Stimulated activated CD4-positive, alpha-beta T cell treated with anti-CD3 and anti-CD28 coated beads, TNF-alpha, amount 100 ng/mL, for 48 hours (primary cell): ENCODE measurements around the gene PKD2L2.
A peak's percentile ranks its signal among the peaks of the same experiment; 100 is the strongest.
"Not testable (repeated sequence)": the region's sequence is repeated elsewhere in the genome, so short reads cannot be mapped to it uniquely, and the experiment has no call there.

Experiments used
- DNase-seq, 3 donors: peaks; one replicate each; pipeline ENCODE4 v3.0.0-alpha.2; 2020; ENCODE audit warnings: low read depth in 3 of 3

The PKD2L2 gene

DNA sequence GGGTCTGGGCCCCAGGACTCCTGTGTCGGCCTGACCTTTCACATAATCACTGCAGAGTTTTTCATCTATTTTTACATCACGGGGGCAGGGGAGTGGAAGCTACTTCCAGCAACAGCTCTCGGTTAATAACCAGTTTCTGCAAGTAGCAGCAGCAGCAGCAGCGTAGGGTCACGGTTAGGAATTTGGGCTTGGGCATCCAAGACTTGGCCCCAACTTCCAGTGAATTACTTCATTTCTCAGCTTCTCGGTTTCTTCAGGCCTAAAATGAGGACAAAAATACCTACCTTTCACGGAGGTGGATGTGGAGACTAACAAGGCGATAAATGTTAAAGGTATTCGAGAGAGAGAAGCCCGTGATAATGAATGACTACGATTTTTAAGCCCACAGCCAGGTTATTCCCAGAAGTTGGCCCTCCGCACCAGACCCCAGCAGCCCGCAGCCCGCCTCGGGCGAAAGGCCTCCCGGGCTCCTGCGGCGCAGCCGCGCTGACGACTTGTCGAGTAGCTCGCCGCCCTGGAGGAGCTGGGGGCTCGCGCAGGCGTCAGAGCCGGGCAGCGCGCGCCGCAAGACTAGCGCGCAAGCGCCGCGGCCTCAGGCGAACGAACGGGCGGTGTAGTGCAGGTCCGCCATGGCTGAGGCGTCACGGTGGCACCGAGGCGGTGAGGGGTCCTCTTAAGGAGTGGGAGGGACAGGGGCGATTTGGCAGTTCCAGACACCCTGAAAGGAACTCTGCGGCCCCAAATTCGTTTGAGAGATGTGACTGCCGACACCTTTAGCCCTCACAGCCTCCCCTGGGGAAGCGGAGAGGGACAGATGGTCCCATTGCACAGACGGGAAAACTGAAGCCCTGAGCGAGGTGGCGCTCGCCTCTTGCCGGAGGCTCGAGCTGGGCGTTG, at the start of gene PKD2L2:
TSS of gene PKD2L2 (plus strand) at position 595 of the 897 bp plus-strand sequence. CDS start at position 630, 35 bp downstream.
- peak; percentile 62 to 81 (median 65) for DNase-seq

DNA sequence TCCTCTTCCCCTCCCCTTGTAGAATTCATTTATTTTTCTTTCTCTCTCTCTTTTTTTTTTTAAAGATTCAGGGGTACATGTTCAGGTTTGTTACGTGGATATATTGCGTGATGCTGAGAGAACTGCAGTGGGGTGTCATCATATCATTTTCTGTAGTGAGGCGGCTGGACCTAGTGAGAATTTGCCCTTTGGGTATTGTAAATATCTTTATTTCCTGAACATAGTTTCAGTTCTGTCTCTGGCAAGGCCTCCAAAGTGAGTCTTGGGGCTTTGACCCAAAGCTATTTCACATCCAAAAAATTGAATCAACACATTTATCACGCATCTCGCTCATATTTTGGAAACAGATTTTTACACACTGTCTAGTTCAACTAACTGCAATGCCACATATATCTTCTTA, 47.0 kb upstream of the PKD2L2 start:
- DNase-seq: no peak

DNA sequence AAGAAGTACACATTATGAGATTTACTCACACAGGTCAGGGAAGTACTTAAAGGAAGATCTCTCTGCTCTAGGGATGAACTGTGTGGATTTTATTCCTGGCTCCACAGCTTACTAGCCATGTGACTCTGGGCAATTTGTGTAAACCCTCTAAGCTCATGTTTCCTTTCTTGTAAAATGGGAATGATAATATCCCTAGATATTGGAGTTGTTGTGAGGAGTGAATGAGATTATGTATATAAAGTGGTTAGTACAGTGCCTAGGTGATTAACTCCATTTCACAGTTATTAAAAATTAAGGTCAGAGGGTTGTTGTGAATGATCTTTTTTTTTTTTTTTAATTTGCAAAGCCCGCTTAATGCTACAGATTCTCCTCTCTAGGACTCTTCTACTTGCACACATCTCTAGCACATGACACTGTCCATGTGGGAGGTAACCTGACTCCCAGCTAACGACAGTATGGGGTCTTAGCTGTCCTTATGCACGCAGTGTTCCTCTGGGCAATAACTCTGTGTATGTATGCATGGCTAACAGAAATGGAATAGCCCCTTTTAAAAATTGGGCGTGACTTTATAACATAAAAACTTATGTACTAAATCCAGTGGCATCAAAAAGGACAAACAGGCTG, 45.5 kb upstream of the PKD2L2 start:
- DNase-seq: no peak

DNA sequence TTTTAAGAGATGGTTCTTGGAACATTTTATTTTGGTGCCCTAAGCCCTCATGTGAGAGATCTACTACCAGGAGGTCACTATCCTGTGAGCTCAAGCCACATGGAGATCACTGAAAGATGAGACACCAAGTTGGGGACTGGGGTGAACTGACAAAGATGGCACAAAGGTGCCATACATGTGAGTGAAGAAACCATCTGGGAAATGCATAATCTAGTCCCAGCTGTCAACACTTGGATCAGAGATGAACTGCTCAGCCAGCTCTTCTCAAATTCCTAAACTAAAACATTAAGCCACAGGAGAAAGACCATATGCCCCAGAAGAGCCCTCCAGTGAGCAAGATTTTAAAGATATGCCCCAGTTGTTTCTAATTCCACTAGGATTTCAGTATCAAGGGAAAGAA, 43.8 kb upstream of the PKD2L2 start:
- no peak for DNase-seq

DNA sequence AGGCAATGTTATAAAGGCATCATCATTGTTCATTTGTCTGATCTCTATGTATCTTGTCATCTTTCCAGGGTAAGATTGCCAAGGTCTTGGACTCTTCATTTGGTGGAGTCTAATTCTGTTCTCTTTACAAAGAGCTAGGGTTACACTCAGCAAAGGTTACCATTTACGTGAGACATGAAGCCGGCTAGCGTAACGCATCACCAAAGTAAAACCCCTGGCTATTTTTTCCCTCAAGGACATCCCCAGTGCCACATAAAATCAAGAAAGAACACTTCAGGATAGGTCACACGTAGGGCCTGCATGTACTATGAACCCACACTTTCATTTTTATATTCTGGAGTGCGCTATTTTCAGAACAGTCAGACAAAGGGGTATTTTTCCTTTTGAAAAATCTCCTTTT, 41.6 kb upstream of the PKD2L2 start:
- no peak for DNase-seq

DNA sequence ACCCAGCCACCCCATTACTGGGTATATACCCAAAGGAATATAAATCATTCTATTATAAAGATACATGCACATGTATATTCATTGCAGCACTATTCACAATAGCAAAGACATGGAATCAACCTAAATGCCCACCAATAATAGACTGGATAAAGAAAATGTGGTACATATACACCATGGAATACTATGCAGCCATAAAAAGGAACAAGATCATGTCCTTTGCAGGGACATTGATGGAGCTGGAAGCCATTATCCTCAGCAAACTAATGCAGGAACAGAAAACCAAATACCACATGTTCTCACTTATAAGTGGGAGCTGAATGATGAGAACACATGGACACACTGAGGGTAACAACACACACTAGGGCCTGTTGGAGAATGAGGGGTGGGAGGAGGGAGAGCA, 36.1 kb upstream of the PKD2L2 start:
- not testable (repeated sequence) for DNase-seq

DNA sequence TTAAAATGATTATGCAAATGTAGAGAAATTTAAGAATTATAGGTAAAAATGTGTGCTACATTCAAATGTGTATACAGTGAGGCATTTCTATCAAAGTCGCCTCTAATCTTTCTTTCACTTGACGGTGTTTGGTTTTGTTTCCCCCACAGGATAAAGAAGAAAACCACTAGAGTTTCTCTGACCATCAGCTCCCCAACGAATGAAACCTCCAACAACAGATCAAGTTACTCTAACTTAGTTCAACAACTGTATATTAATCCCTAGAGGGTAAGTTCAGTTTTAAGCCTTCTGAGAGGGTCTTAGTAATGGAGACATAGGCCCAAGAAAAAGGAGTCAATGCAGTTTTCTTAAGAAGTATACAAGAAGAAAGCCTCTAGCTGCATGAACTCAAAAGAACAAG, 33.1 kb upstream of the PKD2L2 start:
- no peak for DNase-seq

DNA sequence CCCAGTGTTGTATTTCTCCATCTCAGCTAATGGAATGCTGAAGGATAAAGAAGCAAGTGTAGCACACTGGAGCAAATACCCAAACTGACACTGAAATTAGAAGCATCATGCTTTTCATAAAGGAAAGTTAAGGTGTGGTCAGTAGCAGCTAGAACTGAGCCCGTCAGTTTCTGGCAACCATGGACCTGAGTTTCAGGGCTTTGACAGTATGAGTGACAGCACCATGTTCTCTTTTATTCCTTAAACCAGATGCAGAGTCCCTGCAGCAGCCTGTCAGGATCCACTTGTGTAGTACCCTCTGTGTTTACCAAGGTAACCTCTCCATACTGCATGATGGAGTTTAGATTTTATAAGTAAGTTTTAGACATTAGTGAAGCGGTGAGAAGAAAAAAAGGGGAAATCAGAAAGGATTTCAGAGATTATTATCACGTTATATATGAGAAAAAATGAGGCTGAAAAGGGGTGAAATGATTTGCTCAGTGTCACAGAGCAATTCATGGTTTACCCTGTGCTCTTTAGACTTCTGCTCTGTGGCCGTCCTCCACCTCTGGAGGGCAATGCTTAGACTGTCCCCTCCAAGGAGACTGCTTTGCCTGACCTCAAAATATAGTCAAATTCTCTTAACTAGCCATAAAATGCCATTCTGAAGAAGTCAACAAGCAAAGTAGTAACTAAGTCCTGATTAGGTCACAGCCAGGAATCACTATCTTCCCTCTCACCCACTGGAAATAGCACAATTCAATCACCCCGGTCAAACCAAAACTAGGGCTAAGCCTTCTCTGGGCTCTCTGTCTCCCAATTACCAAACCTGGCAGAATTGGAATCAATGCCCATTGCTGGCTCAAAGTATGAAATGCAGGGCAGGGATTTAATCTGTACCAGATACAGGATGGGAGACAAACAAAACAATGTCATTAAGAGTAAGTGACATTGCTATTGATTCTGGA, 32.1 kb upstream of the PKD2L2 start:
- DNase-seq: no peak

DNA sequence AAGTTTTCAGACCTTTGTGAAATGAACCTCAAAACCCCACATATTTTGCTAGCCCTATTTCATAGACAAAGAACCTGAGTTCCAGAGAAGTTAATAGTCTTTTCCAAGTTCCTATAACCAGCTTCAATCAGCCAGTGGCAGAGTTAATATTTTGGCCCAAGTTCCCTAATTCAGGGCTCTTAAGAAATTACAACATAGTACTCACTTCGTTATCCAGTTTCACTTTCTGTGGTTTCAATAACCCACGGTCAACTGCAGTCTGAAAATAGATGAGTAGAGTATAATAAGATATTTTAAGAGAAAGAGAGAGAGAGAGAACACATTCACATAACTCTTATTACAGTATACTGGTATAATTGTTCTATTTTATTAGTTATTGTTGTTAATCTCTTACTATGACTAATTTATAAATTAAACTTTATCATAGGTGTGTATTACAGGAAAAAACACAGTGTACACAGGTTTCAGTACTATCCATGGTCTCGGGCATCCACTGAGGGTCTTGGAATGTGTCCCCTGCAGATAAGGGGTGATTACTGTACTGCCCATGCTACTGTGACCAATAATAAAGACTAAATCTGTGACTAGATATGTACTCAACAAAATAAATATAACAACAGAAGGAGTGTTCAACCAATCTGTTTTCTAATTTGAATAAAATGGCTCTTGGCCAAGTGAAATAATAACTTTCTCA, 30.9 kb upstream of the PKD2L2 start:
- DNase-seq: no peak

DNA sequence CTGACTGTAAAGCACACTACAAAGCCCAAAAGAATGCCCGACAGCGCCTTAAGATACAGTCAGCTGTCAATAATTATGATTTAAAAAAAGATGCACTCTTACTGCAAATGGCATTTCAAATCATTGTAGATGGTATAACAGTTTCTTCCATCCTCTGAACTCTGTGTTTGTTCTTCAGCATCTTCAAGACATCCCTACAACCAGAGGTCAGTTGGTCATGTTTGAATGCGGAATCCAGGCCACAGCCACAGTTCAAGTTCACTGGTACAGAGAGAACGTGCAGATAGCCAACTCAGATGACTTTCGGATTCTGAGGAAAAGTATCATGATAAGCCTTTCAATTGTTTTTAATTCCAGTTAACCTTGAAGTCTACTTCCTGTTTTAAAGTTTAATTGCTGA, 30.3 kb upstream of the PKD2L2 start:
- DNase-seq: no peak

DNA sequence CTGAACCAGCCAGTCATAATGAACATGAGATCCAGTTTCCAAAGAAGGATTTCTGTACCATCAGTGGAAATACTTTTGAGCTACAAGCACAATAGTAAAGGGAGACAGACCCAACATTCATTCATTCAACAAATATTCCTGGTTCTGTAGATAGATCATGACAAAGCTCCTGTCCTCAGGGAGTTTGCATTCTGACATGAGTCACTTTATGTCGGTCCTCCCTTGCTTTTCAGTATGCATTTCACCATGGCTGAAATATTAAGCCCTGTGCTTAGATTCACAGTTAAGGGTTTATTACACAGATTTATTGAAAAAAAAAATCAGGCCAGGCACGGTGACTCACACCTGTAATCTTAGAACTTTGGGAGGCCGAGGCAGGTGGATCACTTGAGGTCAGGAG, 27.0 kb upstream of the PKD2L2 start:
- no peak for DNase-seq

DNA sequence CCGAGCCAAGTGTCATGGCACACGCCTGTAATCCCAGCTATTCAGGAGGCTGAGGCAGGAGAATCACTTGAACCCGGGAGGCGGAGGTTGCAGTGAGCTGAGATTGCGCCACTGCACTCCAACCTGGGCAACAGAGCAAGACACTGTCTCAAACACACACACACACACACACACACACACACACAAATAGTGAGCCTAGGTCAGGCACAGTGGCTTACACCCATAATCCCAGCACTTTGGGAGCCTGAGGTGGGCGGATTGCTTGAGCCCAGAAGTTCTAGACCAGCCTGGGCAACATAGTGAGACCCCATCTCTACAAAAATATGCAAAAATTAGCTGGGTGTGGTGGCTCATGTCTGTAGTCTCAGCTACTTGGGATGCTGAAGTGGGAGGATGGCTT, 25.6 kb upstream of the PKD2L2 start:
- not testable (repeated sequence) for DNase-seq

DNA sequence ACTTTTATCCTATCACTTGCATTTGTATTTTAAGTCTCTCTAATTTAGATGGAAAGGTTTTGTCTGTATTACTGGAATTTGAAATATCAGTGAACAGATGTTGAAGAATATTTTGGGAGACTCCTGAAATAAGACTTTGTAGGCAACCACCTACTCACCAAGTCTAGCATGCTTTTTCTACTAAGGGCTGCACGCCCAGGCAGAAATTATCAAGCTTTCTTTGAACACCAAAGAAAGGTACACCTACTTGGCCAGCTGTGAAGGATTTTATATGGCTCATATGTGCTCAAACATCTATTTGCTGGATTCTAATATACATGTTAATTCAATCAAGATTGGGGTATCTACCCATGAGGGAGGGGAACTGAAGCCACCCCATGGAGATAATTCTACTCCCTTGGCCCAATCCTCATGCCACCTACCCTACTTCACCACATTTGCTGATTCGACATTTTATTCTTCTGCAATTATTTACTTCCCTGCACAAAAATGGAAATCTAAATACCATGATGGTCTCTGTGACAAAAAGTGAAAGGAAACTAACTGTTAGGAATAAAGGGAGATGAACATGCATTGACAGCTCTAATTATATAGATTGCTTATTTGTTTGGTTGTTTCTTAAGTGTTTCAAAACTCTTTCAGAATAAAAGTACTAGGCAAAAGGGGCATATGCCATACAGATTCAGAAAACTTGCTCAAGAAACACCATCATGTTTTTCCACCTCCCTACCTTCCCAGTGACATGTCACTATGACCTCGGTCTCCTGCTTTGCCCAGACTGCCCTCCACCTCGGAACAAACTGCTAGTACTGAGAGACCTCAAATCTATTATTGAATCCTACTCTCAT, 22.5 kb upstream of the PKD2L2 start:
- DNase-seq: no peak

DNA sequence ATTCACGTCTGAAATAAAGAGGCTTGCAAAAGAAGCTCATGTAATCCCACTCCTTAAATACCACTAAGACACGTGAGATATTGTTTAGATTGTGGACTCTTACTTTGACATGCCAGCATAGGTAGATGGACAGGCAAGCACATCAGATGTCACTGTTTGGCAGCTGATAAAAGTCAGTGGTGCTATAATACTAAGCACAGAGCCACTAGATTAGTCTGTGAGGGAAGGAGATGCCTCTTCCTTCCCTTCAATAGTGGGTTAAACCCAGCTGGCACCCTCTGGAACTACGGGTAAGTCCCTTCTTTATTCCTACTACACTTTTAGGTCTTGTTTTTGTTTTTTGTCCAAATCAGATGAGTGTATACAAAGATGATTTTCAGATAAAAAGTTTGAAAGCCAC, 21.6 kb upstream of the PKD2L2 start, which contains the start of gene MYOT:
TSS of gene MYOT (plus strand) at position 197 of the 400 bp plus-strand sequence. CDS start 2,792 bp downstream, outside the sequence.
- DNase-seq: no peak

DNA sequence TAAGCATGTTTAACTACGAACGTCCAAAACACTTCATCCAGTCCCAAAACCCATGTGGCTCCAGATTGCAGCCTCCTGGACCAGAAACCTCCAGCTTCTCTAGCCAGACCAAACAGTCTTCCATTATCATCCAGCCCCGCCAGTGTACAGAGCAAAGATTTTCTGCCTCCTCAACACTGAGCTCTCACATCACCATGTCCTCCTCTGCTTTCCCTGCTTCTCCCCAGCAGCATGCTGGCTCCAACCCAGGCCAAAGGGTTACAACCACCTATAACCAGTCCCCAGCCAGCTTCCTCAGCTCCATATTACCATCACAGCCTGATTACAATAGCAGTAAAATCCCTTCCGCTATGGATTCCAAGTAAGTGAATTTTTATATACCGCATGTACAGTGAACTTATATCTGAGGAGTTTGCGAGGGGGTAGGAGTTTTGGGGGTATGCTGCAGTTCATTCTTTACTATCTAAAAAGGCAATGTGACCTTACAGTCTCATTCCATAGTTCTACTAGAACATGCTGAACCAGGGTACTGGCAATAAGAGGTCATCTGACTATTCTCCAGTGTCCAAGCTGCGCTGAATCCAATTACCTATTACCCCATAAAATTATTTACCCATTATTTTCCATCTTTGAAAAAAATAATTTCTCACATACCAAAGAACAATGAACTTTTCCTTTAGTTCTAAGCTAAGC, 18.5 kb upstream of the PKD2L2 start:
- DNase-seq: no peak

DNA sequence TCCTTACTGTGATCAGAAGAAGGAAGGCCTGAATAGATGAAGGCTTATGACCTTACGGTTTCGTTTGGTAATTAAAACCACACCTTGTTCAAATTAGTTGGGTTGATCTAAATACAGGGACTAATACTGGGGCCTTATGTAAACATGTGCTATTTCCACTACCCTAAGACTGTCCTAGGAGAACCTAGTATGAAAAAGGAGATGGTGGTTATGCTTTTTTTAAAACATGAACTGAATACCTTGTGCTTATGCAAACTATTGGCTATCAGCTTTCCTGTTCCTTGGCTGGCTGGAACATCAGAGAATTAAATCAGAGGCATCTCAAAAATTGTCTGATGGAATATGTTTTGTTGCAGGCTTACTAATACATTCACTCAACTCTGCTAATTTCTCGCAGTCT, 17.7 kb upstream of the PKD2L2 start:
- DNase-seq: no peak

DNA sequence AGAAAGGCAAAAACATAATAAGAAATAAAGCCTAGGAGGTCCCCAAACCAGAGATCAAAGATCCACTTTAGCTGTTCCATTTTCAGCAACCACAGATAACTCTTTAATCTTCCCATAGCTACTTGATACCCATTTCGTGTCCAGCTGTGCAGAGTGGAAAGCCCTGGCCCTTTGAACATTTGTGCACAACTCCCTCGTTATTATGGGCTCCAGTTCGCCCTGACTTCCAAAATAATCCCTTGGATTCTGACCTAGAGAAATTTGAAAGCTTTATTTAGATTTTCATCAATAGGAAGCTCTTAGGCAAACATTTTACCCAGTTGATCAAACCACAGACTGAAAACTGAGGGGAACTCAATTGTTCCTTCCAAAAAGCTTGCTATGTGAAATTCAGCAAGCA, 16.8 kb upstream of the PKD2L2 start:
- DNase-seq: no peak

DNA sequence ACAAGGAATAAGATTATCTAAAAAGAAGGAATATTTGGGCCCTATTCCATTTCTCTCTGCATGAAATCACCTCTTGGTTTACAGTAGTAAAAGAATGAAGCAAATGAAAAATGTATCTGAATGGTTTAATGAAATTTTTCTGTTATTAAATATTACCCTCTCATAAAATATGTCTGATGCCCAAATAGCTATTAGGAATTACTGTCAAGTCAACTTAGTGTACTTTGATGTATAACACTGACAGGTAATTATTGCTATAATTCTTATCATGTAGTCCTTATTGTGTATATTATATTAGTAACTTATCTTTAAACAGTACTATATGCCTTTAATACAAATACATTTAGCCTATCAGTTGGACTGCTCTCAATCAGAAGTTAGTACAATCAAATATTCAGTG, 13.2 kb upstream of the PKD2L2 start:
- DNase-seq: no peak

DNA sequence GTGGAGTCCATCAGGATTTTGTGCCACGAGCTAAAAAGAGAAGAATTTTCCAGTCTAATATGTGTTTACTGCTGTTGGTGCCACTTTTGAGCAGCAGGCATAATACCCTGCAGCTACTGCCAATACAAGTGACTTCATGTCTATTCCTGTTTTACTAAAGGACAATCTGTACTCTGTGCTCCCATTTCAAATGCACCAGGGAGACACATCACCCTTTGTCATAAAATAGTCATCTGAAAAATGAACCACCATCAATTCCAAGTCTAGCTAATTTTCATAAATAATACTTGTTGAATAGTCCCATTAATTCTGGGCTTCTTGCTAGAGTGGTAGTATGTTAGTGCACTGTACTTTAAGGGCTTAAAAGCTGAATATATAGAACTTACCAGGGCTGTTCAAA, 8.9 kb upstream of the PKD2L2 start:
- no peak for DNase-seq

DNA sequence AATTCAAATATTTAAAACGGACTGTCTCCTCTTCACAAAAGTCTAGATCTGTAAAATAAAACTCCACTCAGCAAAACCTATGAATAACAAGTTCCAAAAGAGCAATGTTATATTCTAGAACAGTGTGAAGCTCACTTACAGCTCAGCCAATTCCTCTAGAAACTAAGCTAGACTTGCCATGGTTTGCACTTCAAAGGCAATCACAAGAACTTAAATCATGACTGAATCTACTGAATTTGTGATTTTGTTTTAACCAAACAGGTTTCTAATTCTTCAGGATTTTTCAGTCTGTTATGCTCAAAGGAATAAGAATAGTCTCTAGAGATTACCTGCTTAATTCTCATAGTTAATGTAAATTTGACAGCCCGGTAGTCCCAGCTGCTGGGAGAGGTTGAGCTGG, 1.4 kb upstream of the PKD2L2 start:
- DNase-seq: no peak
